Neutrophil (primary cell): ENCODE results near the gene SH3PXD2B.

Experiments
- H3K27ac ChIP-seq: fragments of 200-600 bp; sonication (generic); 2 replicates; pipeline ENCODE4 v1.5.1; 2016; ENCODE audit warnings: mild to moderate bottlenecking, moderate library complexity
- H3K27me3 ChIP-seq: fragments of 200-600 bp; sonication (generic); 2 replicates; pipeline ENCODE4 v1.6.0; 2016; ENCODE audit warnings: mild to moderate bottlenecking
- H3K36me3 ChIP-seq: fragments of 200-600 bp; sonication (generic); 2 replicates; pipeline ENCODE4 v1.5.1; 2017
- H3K4me1 ChIP-seq, 2 experiments: fragments of 200-600 bp in 1 of 2; sonication (generic) in 1 of 2; 1 replicate in 1 of 2; 2 replicates in 1 of 2; pipeline versions ENCODE4 v1.5.1 to v1.6.1; 2013 to 2016; ENCODE audit warnings: low read depth in 1 of 2, low read length in 1 of 2, mild to moderate bottlenecking in 1 of 2, moderate library complexity in 1 of 2; ENCODE audit not compliant: control insufficient read depth in 1 of 2, insufficient read depth in 1 of 2
- H3K4me3 ChIP-seq, 2 experiments: fragments of 200-600 bp in 1 of 2; sonication (generic) in 1 of 2; 1 replicate in 1 of 2; 2 replicates in 1 of 2; pipeline ENCODE4 v1.5.1; 2013 to 2016; ENCODE audit warnings: low read depth in 1 of 2, low read length in 1 of 2, mild to moderate bottlenecking in 1 of 2, moderate library complexity in 1 of 2
- H3K9me3 ChIP-seq: fragments of 200-600 bp; sonication (generic); 2 replicates; pipeline ENCODE4 v1.5.1; 2016
- CTCF ChIP-seq: fragments of 200-600 bp; sonication (generic); IDR thresholded peaks from 2 replicates; pipeline ENCODE4 v1.5.1; 2016; ENCODE audit warnings: antibody characterized with exemption

Gene SH3PXD2B

GRCh38 chr5:172283862-172284610 lies 170.3 kb downstream of the SH3PXD2B start:
- peak overlapping the region; percentile 81 for H3K27ac ChIP-seq
- H3K9me3 ChIP-seq: no peaks in the 10 kb centered on the region
- peaks cover 29% of the 10 kb centered on the region for H3K27me3 ChIP-seq
- peaks cover 21 to 23% of the 10 kb centered on the region in 2 experiments for H3K4me1 ChIP-seq
- peak overlapping the region; percentile 77 for H3K4me3 ChIP-seq
- peak; percentile 2 for TF ChIP-seq CTCF
- no peaks in the 10 kb centered on the region for H3K36me3 ChIP-seq

GRCh38 chr5:172283020-172283861 lies 171.1 kb downstream of the SH3PXD2B start, which contains the start of gene UBTD2:
Gene UBTD2, minus strand, starts transcription at chr5:172283764. Its CDS starts 99 bp downstream, at chr5:172283665.
- Histone ChIP-seq H3K27me3 (peaks cover 29% of the 10 kb centered on the region), H3K9me3 (no peaks in the 10 kb centered on the region), H3K4me3 (peak within 1 kb of the TSS; percentile 77 to 91), H3K4me1 (peaks cover 21 to 23% of the 10 kb centered on the region in 2 experiments), H3K27ac (peak within 1 kb of the TSS; percentile 81), H3K36me3 (no peaks in the 10 kb centered on the region)
- TF ChIP-seq CTCF: peak; percentile 39

- H3K9me3 ChIP-seq: no peaks in the 10 kb centered on the region
- peaks cover 29% of the 10 kb centered on the region for H3K27me3 ChIP-seq
- H3K27ac ChIP-seq: no peak overlapping the region
- TF ChIP-seq CTCF: no peak
- H3K36me3 ChIP-seq: no peaks in the 10 kb centered on the region
- peaks cover 21 to 23% of the 10 kb centered on the region in 2 experiments for H3K4me1 ChIP-seq
- H3K4me3 ChIP-seq: peak overlapping the region; percentile 77 to 91
Measured at GRCh38 chr5:172282272-172283019, 171.9 kb downstream of the SH3PXD2B start.

- no peak for TF ChIP-seq CTCF
- Histone ChIP-seq H3K9me3 (no peaks in the 10 kb centered on the region), H3K4me1 (peaks cover 23 to 28% of the 10 kb centered on the region in 2 experiments), H3K27me3 (peaks cover 29% of the 10 kb centered on the region), H3K36me3 (no peaks in the 10 kb centered on the region), H3K27ac (no peak overlapping the region), H3K4me3 (no peak overlapping the region)
Measured at GRCh38 chr5:172281346-172281745, 173.0 kb downstream of the SH3PXD2B start.

- Histone ChIP-seq H3K27me3 (peaks cover 28% of the 10 kb centered on the region), H3K4me3 (no peak overlapping the region), H3K4me1 (peaks cover 26 to 32% of the 10 kb centered on the region in 2 experiments), H3K27ac (no peak overlapping the region), H3K9me3 (no peaks in the 10 kb centered on the region), H3K36me3 (no peaks in the 10 kb centered on the region)
- no peak for TF ChIP-seq CTCF
Measured at GRCh38 chr5:172280929-172281328, 173.4 kb downstream of the SH3PXD2B start.
